ENCODE results near the gene ACTRT3. TPM values are rescaled to one million over a fixed set of nuclear protein-coding genes. Genes with fewer than 3 reads are reported as not detected.
"Not testable (repeated sequence)": the region's sequence is repeated elsewhere in the genome, so short reads cannot be mapped to it uniquely, and the experiment has no call there.

Gene ACTRT3
- total RNA-seq, 1 experiment from 2014 or later, result 2.3 TPM

GRCh38 chr3:169739067-169739466, 30.3 kb downstream of the ACTRT3 start:
- H3K27me3 ChIP-seq (replicated peaks; ENCODE audit: insufficient read depth, low read depth, low read length, poor library complexity), result no peaks in the 10 kb centered on the region
- no peak overlapping the region for H3K27ac ChIP-seq (ENCODE audit: low read depth, low read length, poor library complexity, severe bottlenecking)
- TF ChIP-seq EZH2 (IDR thresholded peaks at IDR 0.05; ENCODE audit: borderline replicate concordance, low read depth, low read length, poor library complexity, severe bottlenecking) (no peak), CTCF (conservative IDR thresholded peaks at IDR 0.05; ENCODE audit: low read depth, low read length) (no peak)
- BruUV-seq (replicated peaks), result no TSS peak
- no peaks in the 10 kb centered on the region for H3K4me1 ChIP-seq (ENCODE audit: insufficient read depth, low read length, poor library complexity, severe bottlenecking)
- POLR2A ChIA-PET (ENCODE audit: low non-redundant PET), result no interaction called here
- H3K9me3 ChIP-seq (ENCODE audit: low read depth, low read length, poor library complexity, severe bottlenecking), result no peaks in the 10 kb centered on the region
- DNase-seq (ENCODE audit: low spot score), result no peak
- intact Hi-C loops (cut with micrococcal nuclease; ENCODE audit: unreplicated experiment), result no loop called here
- CTCF ChIA-PET, result no interaction called here
- H3K4me3 ChIP-seq (ENCODE audit: low read depth, low read length, poor library complexity, severe bottlenecking), result no peak overlapping the region
- H3K36me3 ChIP-seq (ENCODE audit: insufficient read depth, low read length, poor library complexity, severe bottlenecking), result no peaks in the 10 kb centered on the region

DNA sequence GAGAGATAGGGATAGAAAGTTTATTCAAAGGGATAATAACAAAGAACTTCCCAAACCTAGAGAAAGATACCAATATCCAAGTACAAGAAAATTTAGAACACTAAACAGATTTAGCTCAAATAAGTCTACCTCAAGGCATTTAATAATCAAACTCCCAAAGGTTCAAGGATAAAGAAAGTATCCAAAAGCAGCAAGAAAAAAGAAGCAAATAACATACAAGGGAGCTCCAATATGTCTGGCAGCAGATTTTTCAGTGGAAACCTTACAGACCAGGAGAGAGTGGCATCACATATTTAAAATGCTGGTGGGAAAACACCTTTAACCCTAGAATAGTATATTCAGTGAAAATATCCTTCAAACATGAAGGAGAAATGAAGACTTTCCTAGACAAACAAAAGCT, 37.5 kb downstream of the ACTRT3 start:
- CTCF ChIA-PET, result not testable (repeated sequence)
- POLR2A ChIA-PET (ENCODE audit: low non-redundant PET), result interaction anchor here (0.6 kb wide), 1 partner anchor 68 kb away, joined by 4 read pairs; no protein-coding TSS in a partner anchor

GRCh38 chr3:169722724-169723123, 46.6 kb downstream of the ACTRT3 start:
- BruUV-seq (replicated peaks), result no TSS peak
- Histone ChIP-seq H3K4me1 (ENCODE audit: insufficient read depth, low read length, poor library complexity, severe bottlenecking) (no peaks in the 10 kb centered on the region), H3K36me3 (ENCODE audit: insufficient read depth, low read length, poor library complexity, severe bottlenecking) (no peaks in the 10 kb centered on the region), H3K4me3 (ENCODE audit: low read depth, low read length, poor library complexity, severe bottlenecking) (no peak overlapping the region), H3K9me3 (ENCODE audit: low read depth, low read length, poor library complexity, severe bottlenecking) (no peaks in the 10 kb centered on the region), H3K27ac (ENCODE audit: low read depth, low read length, poor library complexity, severe bottlenecking) (no peak overlapping the region), H3K27me3 (replicated peaks; ENCODE audit: insufficient read depth, low read depth, low read length, poor library complexity) (peaks cover 12% of the 10 kb centered on the region)
- CTCF ChIA-PET, result no interaction called here
- no peak for DNase-seq (ENCODE audit: low spot score)
- POLR2A ChIA-PET (ENCODE audit: low non-redundant PET), result no interaction called here
- TF ChIP-seq CTCF (conservative IDR thresholded peaks at IDR 0.05; ENCODE audit: low read depth, low read length), result no peak
- no peak for TF ChIP-seq EZH2 (IDR thresholded peaks at IDR 0.05; ENCODE audit: borderline replicate concordance, low read depth, low read length, poor library complexity, severe bottlenecking)
- intact Hi-C loops (cut with micrococcal nuclease; ENCODE audit: unreplicated experiment), result no loop called here

More for the DNA sequence above, 37.5 kb downstream of the ACTRT3 start:
- peaks cover 41% of the 10 kb centered on the region for H3K27me3 ChIP-seq (replicated peaks; ENCODE audit: insufficient read depth, low read depth, low read length, poor library complexity)
- H3K27ac ChIP-seq (ENCODE audit: low read depth, low read length, poor library complexity, severe bottlenecking); H3K36me3 ChIP-seq (ENCODE audit: insufficient read depth, low read length, poor library complexity, severe bottlenecking); BruUV-seq (replicated peaks); H3K9me3 ChIP-seq (ENCODE audit: low read depth, low read length, poor library complexity, severe bottlenecking); H3K4me3 ChIP-seq (ENCODE audit: low read depth, low read length, poor library complexity, severe bottlenecking); intact Hi-C loops (cut with micrococcal nuclease; ENCODE audit: unreplicated experiment); H3K4me1 ChIP-seq (ENCODE audit: insufficient read depth, low read length, poor library complexity, severe bottlenecking); DNase-seq (ENCODE audit: low spot score): not testable (repeated sequence)

DNA sequence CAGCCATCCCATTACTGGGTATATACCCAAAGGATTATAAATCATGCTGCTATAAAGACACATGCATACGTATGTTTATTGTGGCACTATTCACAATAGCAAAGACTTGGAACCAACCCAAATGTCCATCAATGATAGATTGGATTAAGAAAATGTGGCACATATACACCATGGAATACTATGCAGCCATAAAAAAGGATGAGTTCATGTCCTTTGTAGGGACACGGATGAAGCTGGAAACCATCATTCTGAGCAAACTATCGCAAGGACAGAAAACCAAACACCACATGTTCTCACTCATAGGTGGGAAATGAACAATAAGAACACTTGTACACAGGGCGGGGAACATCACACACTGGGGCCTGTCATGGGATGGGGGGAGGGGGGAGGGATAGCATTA, 50.9 kb downstream of the ACTRT3 start:
- DNase-seq (ENCODE audit: low spot score); BruUV-seq (replicated peaks); intact Hi-C loops (cut with micrococcal nuclease; ENCODE audit: unreplicated experiment); H3K27ac ChIP-seq (ENCODE audit: low read depth, low read length, poor library complexity, severe bottlenecking); H3K9me3 ChIP-seq (ENCODE audit: low read depth, low read length, poor library complexity, severe bottlenecking); H3K4me3 ChIP-seq (ENCODE audit: low read depth, low read length, poor library complexity, severe bottlenecking); H3K36me3 ChIP-seq (ENCODE audit: insufficient read depth, low read length, poor library complexity, severe bottlenecking); CTCF ChIA-PET; H3K4me1 ChIP-seq (ENCODE audit: insufficient read depth, low read length, poor library complexity, severe bottlenecking); POLR2A ChIA-PET (ENCODE audit: low non-redundant PET): not testable (repeated sequence)
- peaks cover 23% of the 10 kb centered on the region for H3K27me3 ChIP-seq (replicated peaks; ENCODE audit: insufficient read depth, low read depth, low read length, poor library complexity)

Other genes starting within 250 kb of the ACTRT3 start
- not detected in 2 replicates for gene MECOM, start 105.8 kb downstream of the ACTRT3 start, total RNA-seq (2021)
- 5.8 and 16.7 TPM in 2 replicates for gene TERC, start 4.5 kb downstream of the ACTRT3 start, total RNA-seq (2021)
- gene MYNN, start 3.8 kb upstream of the ACTRT3 start, total RNA-seq (2021), result 15.3 and 20.5 TPM in 2 replicates
- 0.15 and 0.17 TPM in 2 replicates for gene LRRIQ4, start 43.3 kb upstream of the ACTRT3 start, total RNA-seq (2021)
- gene LRRC34, start 43.3 kb upstream of the ACTRT3 start, total RNA-seq (2021), result 9.4 and 9.7 TPM in 2 replicates
- gene LRRC31, start 100.4 kb upstream of the ACTRT3 start, total RNA-seq (2021), result not detected in 2 replicates
- not detected in 2 replicates for gene SAMD7, start 142.0 kb upstream of the ACTRT3 start, total RNA-seq (2021)
- gene SEC62, start 197.2 kb upstream of the ACTRT3 start, total RNA-seq (2021), result 80.9 and 83.9 TPM in 2 replicates

All from A673 (cell line).